ENCODE results near the gene RAB11FIP4.

RAB11FIP4 gene

GRCh38 chr17:31413081-31413799 lies 21.8 kb downstream of the RAB11FIP4 start:
- no peak for TF ChIP-seq CTCF (IDR thresholded peaks at IDR 0.05; ENCODE audit: low read depth, low read length)
- no peak for DNase-seq (ENCODE audit: extremely low read depth, low read depth)

- no peak for TF ChIP-seq CTCF (IDR thresholded peaks at IDR 0.05; ENCODE audit: low read depth, low read length)
- DNase-seq (ENCODE audit: extremely low read depth, low read depth): no peak
These were observed 22.5 kb downstream of the RAB11FIP4 start for GRCh38 chr17:31413874-31414549.

DNA sequence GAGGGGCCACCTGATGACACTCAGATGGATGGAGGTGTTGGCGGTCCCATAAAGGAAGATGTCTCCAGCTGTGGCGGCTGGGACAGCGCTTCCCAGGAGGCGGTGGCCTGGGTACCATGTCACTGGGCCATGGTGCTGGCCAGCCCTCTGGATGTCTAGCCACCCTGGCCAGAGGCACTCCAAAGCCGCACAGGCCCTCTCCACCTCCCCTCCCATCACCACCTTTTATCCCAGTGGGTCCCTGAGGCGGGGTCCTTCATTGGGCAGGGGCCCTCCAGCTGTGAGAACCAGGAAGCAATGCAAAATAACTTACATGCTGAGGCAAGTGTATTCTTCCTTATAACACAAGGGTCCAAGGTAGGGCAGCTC lies 23.1 kb downstream of the RAB11FIP4 start:
- no peak for TF ChIP-seq CTCF (IDR thresholded peaks at IDR 0.05; ENCODE audit: low read depth, low read length)
- DNase-seq (ENCODE audit: extremely low read depth, low read depth): no peak

- TF ChIP-seq CTCF (IDR thresholded peaks at IDR 0.05; ENCODE audit: low read depth, low read length): no peak
- no peak for DNase-seq (ENCODE audit: extremely low read depth, low read depth)
These were observed 23.6 kb downstream of the RAB11FIP4 start for GRCh38 chr17:31415004-31415454.

GRCh38 chr17:31415640-31416502 lies 24.4 kb downstream of the RAB11FIP4 start:
- no peak for TF ChIP-seq CTCF (IDR thresholded peaks at IDR 0.05; ENCODE audit: low read depth, low read length)
- DNase-seq (ENCODE audit: extremely low read depth, low read depth): no peak

DNA sequence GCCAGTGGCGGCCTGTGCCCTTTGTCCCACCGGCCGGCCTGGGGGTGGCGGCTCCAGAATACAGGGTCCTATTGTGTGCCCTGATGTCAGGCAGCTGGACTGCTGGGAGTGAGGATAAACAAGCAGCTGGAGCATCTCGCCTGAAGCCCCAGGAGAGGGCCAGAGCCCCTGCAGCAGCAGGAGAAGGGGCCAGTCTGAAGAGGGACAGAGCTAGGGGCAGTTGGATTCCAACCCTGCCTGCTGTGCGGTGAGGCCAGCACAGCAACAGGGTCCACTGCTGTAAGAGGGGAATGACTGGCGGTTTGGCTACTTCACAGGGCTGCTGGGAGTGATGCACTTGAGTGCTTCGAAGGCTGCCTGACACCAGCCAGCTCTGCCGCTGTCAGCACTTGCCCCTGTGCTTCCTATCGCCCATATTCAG lies 25.0 kb downstream of the RAB11FIP4 start:
- no peak for DNase-seq (ENCODE audit: extremely low read depth, low read depth)
- no peak for TF ChIP-seq CTCF (IDR thresholded peaks at IDR 0.05; ENCODE audit: low read depth, low read length)
